Aorta (tissue), 5 donors: ENCODE results near the gene METTL27. TPM values are rescaled to one million over a fixed set of nuclear protein-coding genes. Genes with fewer than 3 reads are reported as not detected.
"Not testable (repeated sequence)": the region's sequence is repeated elsewhere in the genome, so short reads cannot be mapped to it uniquely, and the experiment has no call there.

Experiments
- ATAC-seq: fragments of 200-7000 bp; cut with Tn5 transposase; one replicate; pipeline ENCODE4 v1.9.1; 2022; ENCODE audit warnings: moderate library complexity; ENCODE audit not compliant: low FRiP score
- DNase-seq, 2 donors: peaks; one replicate each; pipeline ENCODE4 v3.0.0-alpha.2; 2020
- H3K27ac ChIP-seq, 2 donors: one replicate each; pipeline ENCODE4 v1.5.1; 2013; ENCODE audit warnings: low read length in 2 of 2, mild to moderate bottlenecking in 2 of 2, moderate library complexity in 2 of 2, control low read depth in 1 of 2, inconsistent platforms in 1 of 2, low read depth in 1 of 2
- H3K27me3 ChIP-seq, 2 donors: one replicate each; pipeline ENCODE4 v1.6.1; 2013; ENCODE audit warnings: control low read depth in 1 of 2, low read length in 1 of 2, mild to moderate bottlenecking in 1 of 2, moderate library complexity in 1 of 2; ENCODE audit not compliant: insufficient read depth in 2 of 2, control insufficient read depth in 1 of 2
- H3K36me3 ChIP-seq, 2 donors: one replicate each; pipeline ENCODE4 v1.6.1; 2013; ENCODE audit warnings: control low read depth in 1 of 2, low read length in 1 of 2, mild to moderate bottlenecking in 1 of 2; ENCODE audit not compliant: insufficient read depth in 2 of 2, control insufficient read depth in 1 of 2
- H3K4me1 ChIP-seq, 2 donors: one replicate each; pipeline ENCODE4 v1.6.1; 2013; ENCODE audit warnings: low read length in 2 of 2, control low read depth in 1 of 2, mild to moderate bottlenecking in 1 of 2, moderate library complexity in 1 of 2; ENCODE audit not compliant: insufficient read depth in 2 of 2, control insufficient read depth in 1 of 2
- H3K4me3 ChIP-seq, 2 donors: one replicate each; pipeline ENCODE4 v1.5.1; 2013; ENCODE audit warnings: low read length in 2 of 2, control low read depth in 1 of 2, mild to moderate bottlenecking in 1 of 2
- H3K9me3 ChIP-seq: one replicate; pipeline ENCODE4 v1.6.1; 2013; ENCODE audit warnings: mild to moderate bottlenecking, low read length; ENCODE audit not compliant: control insufficient read depth
- WGBS, 2 donors: extraction: QIAGEN DNeasy Blood & Tissue Kit; methylation state at CpG; one replicate each; pipeline ENCODE4 v1.1.7; 2013; 5-methylcytosine and 5-hydroxymethylcytosine counted together
- intact Hi-C, 2 donors: fragments of 100-400 bp; cut with DNase I; formaldehyde crosslinking; loops; one replicate each; pipeline versions ENCODE4 v1.14.2 to v1.15.0; 2022
- polyA plus RNA-seq, 2 donors: library from polyadenylated mRNA; stranded (reverse); fragments of 200-250 nt; gene quantifications; one replicate each; pipeline ENCODE4 v1.2.3, GENCODE V29; 2013
- total RNA-seq, 2 donors: library from RNA; stranded (reverse); fragmentation: NEBNext Ultra II Directional; extraction: Animal tissue kit (Norgen Biotek cat#: 25700); gene quantifications; one replicate each; pipeline ENCODE4 v1.2.1, GENCODE V29; 2021
- donor health status: healthy with polysubstance abuse.
- donor health status: Bipolar disorder and iron deficiency.
- donor health status: DM: no; HTN: no; CAD: no.
- donor health status: DM: no; HTN: no; CAD: no.
- donor health status: DM: yes; HTN: yes; CAD: no.

METTL27 gene
- total and polyA plus RNA-seq, 4 donors: 1.3 to 7.4 (median 5.3) TPM; not detected in 1

GRCh38 chr7:73884867-73885422 lies 42.6 kb upstream of the METTL27 start:
- not testable (repeated sequence) for H3K27ac ChIP-seq, H3K27me3 ChIP-seq, H3K4me1 ChIP-seq, ATAC-seq, H3K9me3 ChIP-seq, H3K4me3 ChIP-seq, DNase-seq, H3K36me3 ChIP-seq
- WGBS, 2 donors: 26 to 33% methylated on average over 3 of the region's 3 CpGs
- intact Hi-C loops: loop anchor here in 1 of 2 donors (5.0 kb wide), 1 partner anchor 137 kb away; no protein-coding TSS in a partner anchor

GRCh38 chr7:73882047-73882402 lies 39.7 kb upstream of the METTL27 start:
- Histone ChIP-seq H3K4me3 (no peak overlapping the region), H3K4me1 (peaks cover 5 to 6% of the 10 kb centered on the region in 2 donors), H3K9me3 (no peaks in the 10 kb centered on the region), H3K27ac (peak overlapping the region in 1 of 2 donors; percentile 60), H3K36me3 (no peaks in the 10 kb centered on the region), H3K27me3 (no peaks in the 10 kb centered on the region)
- WGBS, 2 donors: 52 to 58% methylated on average over 3 of the region's 3 CpGs
- no peak for ATAC-seq
- no peak for DNase-seq
- intact Hi-C loops: loop anchor here in 1 of 2 donors (5.0 kb wide), 1 partner anchor 140 kb away; no protein-coding TSS in a partner anchor

GRCh38 chr7:73881352-73882046 lies 39.2 kb upstream of the METTL27 start:
- H3K9me3 ChIP-seq: no peaks in the 10 kb centered on the region
- DNase-seq: no peak
- no peak for ATAC-seq
- no peaks in the 10 kb centered on the region for H3K27me3 ChIP-seq
- intact Hi-C loops: loop anchor here in 1 of 2 donors (5.0 kb wide), 1 partner anchor 141 kb away; no protein-coding TSS in a partner anchor
- H3K4me1 ChIP-seq: peaks cover 5 to 6% of the 10 kb centered on the region in 2 donors
- no peaks in the 10 kb centered on the region for H3K36me3 ChIP-seq
- WGBS, 2 donors: 20 to 25% methylated on average over 5 of the region's 5 CpGs
- H3K4me3 ChIP-seq: no peak overlapping the region
- peak overlapping the region; percentile 32 to 60 for H3K27ac ChIP-seq

- Histone ChIP-seq H3K27ac (peak overlapping the region; percentile 32 to 60), H3K36me3 (no peaks in the 10 kb centered on the region), H3K4me3 (no peak overlapping the region), H3K27me3 (no peaks in the 10 kb centered on the region), H3K9me3 (no peaks in the 10 kb centered on the region), H3K4me1 (peaks cover 5 to 6% of the 10 kb centered on the region in 2 donors)
- WGBS, 2 donors: 7 to 9% methylated on average over 13 of the region's 13 CpGs
- ATAC-seq (peak; percentile 40), DNase-seq (no peak)
- intact Hi-C loops: loop anchor here in 1 of 2 donors (5.0 kb wide), 1 partner anchor 141 kb away; no protein-coding TSS in a partner anchor
Measured at GRCh38 chr7:73880755-73881328, 38.5 kb upstream of the METTL27 start.

- Histone ChIP-seq H3K36me3 (no peaks in the 10 kb centered on the region), H3K4me3 (no peak overlapping the region), H3K27me3 (no peaks in the 10 kb centered on the region), H3K27ac (peak overlapping the region; percentile 49 to 60), H3K9me3 (no peaks in the 10 kb centered on the region), H3K4me1 (peaks cover 5 to 6% of the 10 kb centered on the region in 2 donors)
- intact Hi-C loops: loop anchor here in 1 of 2 donors (5.0 kb wide), 1 partner anchor 142 kb away; no protein-coding TSS in a partner anchor
- DNase-seq (no peak), ATAC-seq (peak; percentile 71)
- 4 to 9% methylated on average over 18 of the region's 18 CpGs for WGBS, 2 donors
Measured at GRCh38 chr7:73879977-73880681, 37.8 kb upstream of the METTL27 start.

- Histone ChIP-seq H3K9me3 (no peaks in the 10 kb centered on the region), H3K4me3 (no peak overlapping the region), H3K36me3 (no peaks in the 10 kb centered on the region), H3K4me1 (peaks cover 5 to 6% of the 10 kb centered on the region in 2 donors), H3K27me3 (no peaks in the 10 kb centered on the region), H3K27ac (peak overlapping the region in 1 of 2 donors; percentile 13)
- DNase-seq (no peak), ATAC-seq (no peak)
- 34 to 41% methylated on average over 12 of the region's 12 CpGs for WGBS, 2 donors
- intact Hi-C loops: no loop called here
Measured at GRCh38 chr7:73876973-73877372, 34.7 kb upstream of the METTL27 start.

GRCh38 chr7:73876361-73876760 lies 34.0 kb upstream of the METTL27 start:
- no peak overlapping the region for H3K4me3 ChIP-seq
- H3K36me3 ChIP-seq: no peaks in the 10 kb centered on the region
- no peak overlapping the region for H3K27ac ChIP-seq
- ATAC-seq (no peak), DNase-seq (no peak)
- 95 to 96% methylated on average over 8 of the region's 8 CpGs for WGBS, 2 donors
- no peaks in the 10 kb centered on the region for H3K9me3 ChIP-seq
- intact Hi-C loops: no loop called here
- H3K4me1 ChIP-seq: peaks cover 2 to 3% of the 10 kb centered on the region in 2 donors
- no peaks in the 10 kb centered on the region for H3K27me3 ChIP-seq

- H3K36me3 ChIP-seq: no peaks in the 10 kb centered on the region
- peak overlapping the region; percentile 58 to 88 for H3K27ac ChIP-seq
- no peak for DNase-seq
- no peaks in the 10 kb centered on the region for H3K9me3 ChIP-seq
- no peaks in the 10 kb centered on the region for H3K4me1 ChIP-seq
- H3K4me3 ChIP-seq: no peak overlapping the region
- H3K27me3 ChIP-seq: no peaks in the 10 kb centered on the region
- intact Hi-C loops: no loop called here
- ATAC-seq: no peak
- 32 to 34% methylated on average over 9 to 13 of the region's 13 CpGs for WGBS, 2 donors
Measured at GRCh38 chr7:73872056-73872908, 30.0 kb upstream of the METTL27 start.
